OCI-LY1 (cell line): Measurements from ENCODE around the gene ORM2.

Source experiments
- CTCF ChIP-seq: fragments of 200-600 bp; sonication (generic), shearing (Covaris generic); IDR thresholded peaks from 2 replicates; pipeline ENCODE4 v1.5.1; 2017; ENCODE audit warnings: mild to moderate bottlenecking, antibody characterized with exemption, low read length, moderate library complexity, mixed read lengths
- EZH2 ChIP-seq: fragments of 200-600 bp; sonication (generic), shearing (Covaris generic); IDR thresholded peaks from 2 replicates; pipeline ENCODE4 v1.8.0; 2017; ENCODE audit warnings: borderline replicate concordance, mixed run types, mild to moderate bottlenecking, antibody characterized with exemption, low read length, moderate library complexity, mixed read lengths

GRCh38 chr9:114343471-114344187 lies 14.0 kb downstream of the ORM2 start:
- no peak for TF ChIP-seq CTCF
- TF ChIP-seq EZH2: no peak
